AG09309 (cell line): ENCODE measurements around the gene SLC9A5.

ENCODE experiments used
- DNase-seq: peaks from one replicate; pipeline ENCODE4 v3.0.0-alpha.2; 2010; ENCODE audit warnings: low read depth
- H3K4me3 ChIP-seq: 2 replicates; pipeline ENCODE4 v1.5.1; 2011; ENCODE audit warnings: mild to moderate bottlenecking, low read depth, low read length, moderate library complexity; ENCODE audit not compliant: control insufficient read depth
- TF ChIP-seq, protein P1 (sequence below): IDR thresholded peaks from 2 replicates; pipeline ENCODE4 v1.5.1; 2011; ENCODE audit warnings: mild to moderate bottlenecking, low read depth, low read length, inconsistent platforms; ENCODE audit not compliant: insufficient read depth, control insufficient read depth; ENCODE audit errors: missing control alignments

Gene SLC9A5

GRCh38 chr16:67281536-67282446 is 33.0 kb downstream of the SLC9A5 start:
- DNase-seq: no peak
- TF ChIP-seq, protein P1, sequence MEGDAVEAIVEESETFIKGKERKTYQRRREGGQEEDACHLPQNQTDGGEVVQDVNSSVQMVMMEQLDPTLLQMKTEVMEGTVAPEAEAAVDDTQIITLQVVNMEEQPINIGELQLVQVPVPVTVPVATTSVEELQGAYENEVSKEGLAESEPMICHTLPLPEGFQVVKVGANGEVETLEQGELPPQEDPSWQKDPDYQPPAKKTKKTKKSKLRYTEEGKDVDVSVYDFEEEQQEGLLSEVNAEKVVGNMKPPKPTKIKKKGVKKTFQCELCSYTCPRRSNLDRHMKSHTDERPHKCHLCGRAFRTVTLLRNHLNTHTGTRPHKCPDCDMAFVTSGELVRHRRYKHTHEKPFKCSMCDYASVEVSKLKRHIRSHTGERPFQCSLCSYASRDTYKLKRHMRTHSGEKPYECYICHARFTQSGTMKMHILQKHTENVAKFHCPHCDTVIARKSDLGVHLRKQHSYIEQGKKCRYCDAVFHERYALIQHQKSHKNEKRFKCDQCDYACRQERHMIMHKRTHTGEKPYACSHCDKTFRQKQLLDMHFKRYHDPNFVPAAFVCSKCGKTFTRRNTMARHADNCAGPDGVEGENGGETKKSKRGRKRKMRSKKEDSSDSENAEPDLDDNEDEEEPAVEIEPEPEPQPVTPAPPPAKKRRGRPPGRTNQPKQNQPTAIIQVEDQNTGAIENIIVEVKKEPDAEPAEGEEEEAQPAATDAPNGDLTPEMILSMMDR: no peak
- H3K4me3 ChIP-seq: no peak overlapping the region

- DNase-seq: no peak
- TF ChIP-seq, protein P1: no peak
- H3K4me3 ChIP-seq: no peak overlapping the region
Observed at GRCh38 chr16:67282447-67282805, 33.6 kb downstream of the SLC9A5 start.

GRCh38 chr16:67283039-67283825 is 34.5 kb downstream of the SLC9A5 start:
- no peak overlapping the region for H3K4me3 ChIP-seq
- TF ChIP-seq, protein P1: no peak
- no peak for DNase-seq

GRCh38 chr16:67283826-67284555 is 35.2 kb downstream of the SLC9A5 start:
- no peak for DNase-seq
- no peak overlapping the region for H3K4me3 ChIP-seq
- TF ChIP-seq, protein P1: no peak

- TF ChIP-seq, protein P1: peak; percentile 42
- H3K4me3 ChIP-seq: no peak overlapping the region
- DNase-seq: no peak
Observed at GRCh38 chr16:67284699-67285646, 36.2 kb downstream of the SLC9A5 start.
